Central memory CD8-positive, alpha-beta T cell (primary cell): ENCODE measurements around the gene S100A3.
A peak's percentile ranks its signal among the peaks of the same experiment; 100 is the strongest.
"Not testable (repeated sequence)": the region's sequence is repeated elsewhere in the genome, so short reads cannot be mapped to it uniquely, and the experiment has no call there.

Source experiments
- ATAC-seq: fragments of 150-1000 bp; cut with Tn5 transposase; replicated peaks from 2 replicates; pipeline ENCODE4 v1.10.0; 2022; ENCODE audit warnings: mild to moderate bottlenecking, moderate FRiP score, moderate number of reproducible peaks; ENCODE audit not compliant: poor library complexity, severe bottlenecking; ENCODE audit errors: extremely low read depth
- DNase-seq, 2 donors: peaks; one replicate each; pipeline ENCODE4 v3.0.0; 2021; ENCODE audit warnings: low spot score in 2 of 2
- H3K27ac Mint-ChIP-seq: one replicate; pipeline ENCODE4 v1.8.0; 2022; ENCODE audit warnings: low read depth, mild to moderate bottlenecking, moderate library complexity, mixed read lengths
- H3K27me3 Mint-ChIP-seq: one replicate; pipeline ENCODE4 v1.8.0; 2022; ENCODE audit warnings: mixed read lengths
- H3K36me3 Mint-ChIP-seq: one replicate; pipeline ENCODE4 v1.8.0; 2022; ENCODE audit warnings: mild to moderate bottlenecking, moderate library complexity, mixed read lengths; ENCODE audit not compliant: insufficient read depth
- H3K4me1 Mint-ChIP-seq: one replicate; pipeline ENCODE4 v1.8.0; 2022; ENCODE audit warnings: mixed read lengths
- H3K4me3 Mint-ChIP-seq: one replicate; pipeline ENCODE4 v1.8.0; 2022; ENCODE audit warnings: mild to moderate bottlenecking, moderate library complexity, mixed read lengths
- H3K9me3 Mint-ChIP-seq: one replicate; pipeline ENCODE4 v1.8.0; 2022; ENCODE audit warnings: mixed read lengths

Gene S100A3

GRCh38 chr1:153566414-153567371 is 17.6 kb upstream of the S100A3 start:
- Mint-ChIP-seq H3K4me3 (peak overlapping the region; percentile 50), H3K4me1 (peaks cover 28% of the 10 kb centered on the region), H3K27me3 (peaks cover 16% of the 10 kb centered on the region), H3K36me3 (peaks cover 3% of the 10 kb centered on the region), H3K27ac (peak overlapping the region; percentile 89), H3K9me3 (no peaks in the 10 kb centered on the region)
- peak; percentile 90 for ATAC-seq
- DNase-seq, result peak; percentile 29 to 32

GRCh38 chr1:153565529-153566374 is 16.7 kb upstream of the S100A3 start, which contains the start of gene S100A2:
Gene S100A2, minus strand, starts transcription at chr1:153565844. Its CDS starts 1,967 bp downstream, at chr1:153563877.
- peaks cover 28% of the 10 kb centered on the region for H3K4me1 Mint-ChIP-seq
- no peak for DNase-seq
- no peaks in the 10 kb centered on the region for H3K9me3 Mint-ChIP-seq
- H3K27ac Mint-ChIP-seq, result peak within 1 kb of the TSS; percentile 89
- peak; percentile 45 for ATAC-seq
- peaks cover 3% of the 10 kb centered on the region for H3K36me3 Mint-ChIP-seq
- peak within 1 kb of the TSS; percentile 50 for H3K4me3 Mint-ChIP-seq
- H3K27me3 Mint-ChIP-seq, result peaks cover 10% of the 10 kb centered on the region

DNA sequence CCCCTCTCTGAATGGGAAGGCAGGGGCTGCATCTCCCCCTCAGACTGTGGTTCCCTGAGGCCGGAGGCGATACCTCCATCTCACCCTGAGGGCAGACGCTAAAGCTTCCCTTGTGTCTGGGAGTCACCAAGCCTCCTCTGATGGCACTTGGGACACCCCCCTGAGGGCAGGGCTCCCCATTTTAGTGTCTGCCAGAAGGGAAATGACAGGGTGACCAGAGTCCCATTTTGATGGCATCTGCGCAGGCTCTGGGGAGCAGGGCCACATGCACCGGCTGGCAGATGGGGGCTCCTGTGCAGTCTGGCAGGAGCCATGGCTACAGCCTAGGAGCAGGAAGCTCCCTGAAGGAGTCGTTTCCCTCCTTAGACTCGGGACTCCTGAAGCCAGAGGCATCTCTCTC is 14.9 kb upstream of the S100A3 start:
- no peak overlapping the region for H3K27ac Mint-ChIP-seq
- peaks cover 28% of the 10 kb centered on the region for H3K4me1 Mint-ChIP-seq
- H3K9me3 Mint-ChIP-seq, result no peaks in the 10 kb centered on the region
- DNase-seq, result no peak
- H3K36me3 Mint-ChIP-seq, result peaks cover 3% of the 10 kb centered on the region
- ATAC-seq, result no peak
- no peaks in the 10 kb centered on the region for H3K27me3 Mint-ChIP-seq
- no peak overlapping the region for H3K4me3 Mint-ChIP-seq

DNA sequence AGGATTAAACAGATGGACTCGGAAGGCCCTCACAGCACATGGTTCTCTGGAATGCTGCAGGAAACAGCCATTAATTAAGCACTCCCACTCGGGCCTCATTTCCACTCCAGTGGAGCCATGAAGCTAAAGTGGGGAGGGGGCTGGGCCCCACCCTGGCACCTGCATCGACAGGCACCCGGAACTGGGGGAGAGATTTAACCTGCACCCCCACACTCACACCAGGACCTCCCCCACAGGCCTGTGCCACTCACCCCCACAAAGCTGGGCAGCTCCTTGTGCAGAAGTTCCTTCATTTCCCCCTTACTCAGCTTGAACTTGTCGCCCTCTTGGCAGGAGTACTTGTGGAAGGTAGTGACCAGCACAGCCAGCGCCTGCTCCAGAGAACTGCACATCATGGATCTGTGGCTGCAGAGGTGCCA is 14.4 kb upstream of the S100A3 start:
- Mint-ChIP-seq H3K36me3 (peaks cover 1% of the 10 kb centered on the region), H3K27me3 (no peaks in the 10 kb centered on the region), H3K9me3 (no peaks in the 10 kb centered on the region), H3K4me3 (no peak overlapping the region), H3K4me1 (peaks cover 24% of the 10 kb centered on the region), H3K27ac (no peak overlapping the region)
- no peak for DNase-seq
- ATAC-seq, result no peak

DNA sequence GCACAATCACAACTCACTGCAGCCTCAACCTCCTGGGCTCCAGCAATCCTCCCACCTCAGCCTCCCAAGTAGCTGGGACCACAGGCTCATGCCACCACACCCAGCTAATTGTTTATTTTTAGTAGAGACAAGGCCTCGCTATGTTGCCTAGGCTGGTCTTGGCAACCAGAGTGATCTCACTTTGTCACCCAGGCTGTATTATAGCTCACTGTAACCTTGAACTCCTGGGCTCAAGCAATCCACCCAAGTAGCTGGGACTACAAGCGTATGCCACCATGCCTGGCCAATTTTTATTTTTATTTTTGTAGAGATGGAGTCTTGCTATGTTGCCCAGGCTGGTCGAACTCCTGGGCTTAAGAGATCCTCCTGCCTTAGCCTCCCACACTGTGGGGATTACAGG is 13.0 kb upstream of the S100A3 start:
- H3K4me1 Mint-ChIP-seq, result peaks cover 14% of the 10 kb centered on the region
- ATAC-seq, H3K27me3 Mint-ChIP-seq, DNase-seq, H3K27ac Mint-ChIP-seq, H3K36me3 Mint-ChIP-seq, H3K4me3 Mint-ChIP-seq, H3K9me3 Mint-ChIP-seq: not testable (repeated sequence)

DNA sequence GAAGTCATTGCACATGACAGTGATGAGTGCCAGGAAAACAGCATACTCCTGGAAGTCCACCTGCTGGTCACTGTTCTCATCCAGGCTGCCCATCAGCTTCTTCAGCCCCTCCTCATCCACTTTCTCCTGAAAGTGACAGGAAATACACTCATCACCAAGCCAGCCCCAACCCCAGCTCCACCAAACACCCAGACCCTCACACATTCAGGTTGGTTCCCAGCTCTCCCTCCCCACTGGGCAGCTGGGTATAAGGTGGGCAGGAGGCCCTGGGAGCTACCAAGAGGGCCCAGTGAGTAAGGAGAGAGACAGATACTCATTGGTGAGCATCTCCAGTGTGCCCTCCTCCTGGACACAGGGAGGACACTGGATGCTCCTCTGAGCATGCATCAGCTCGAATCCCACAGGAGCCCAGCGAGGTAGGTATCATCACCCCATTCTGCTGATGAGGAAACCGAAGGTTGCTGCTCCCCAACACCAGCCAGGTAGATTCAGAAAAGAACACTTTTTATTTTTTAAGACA is 12.5 kb upstream of the S100A3 start:
- peaks cover 1% of the 10 kb centered on the region for H3K36me3 Mint-ChIP-seq
- DNase-seq (no peak), ATAC-seq (no peak)
- peaks cover 9% of the 10 kb centered on the region for H3K4me1 Mint-ChIP-seq
- no peak overlapping the region for H3K27ac Mint-ChIP-seq
- no peaks in the 10 kb centered on the region for H3K27me3 Mint-ChIP-seq
- H3K9me3 Mint-ChIP-seq, result no peaks in the 10 kb centered on the region
- H3K4me3 Mint-ChIP-seq, result no peak overlapping the region

DNA sequence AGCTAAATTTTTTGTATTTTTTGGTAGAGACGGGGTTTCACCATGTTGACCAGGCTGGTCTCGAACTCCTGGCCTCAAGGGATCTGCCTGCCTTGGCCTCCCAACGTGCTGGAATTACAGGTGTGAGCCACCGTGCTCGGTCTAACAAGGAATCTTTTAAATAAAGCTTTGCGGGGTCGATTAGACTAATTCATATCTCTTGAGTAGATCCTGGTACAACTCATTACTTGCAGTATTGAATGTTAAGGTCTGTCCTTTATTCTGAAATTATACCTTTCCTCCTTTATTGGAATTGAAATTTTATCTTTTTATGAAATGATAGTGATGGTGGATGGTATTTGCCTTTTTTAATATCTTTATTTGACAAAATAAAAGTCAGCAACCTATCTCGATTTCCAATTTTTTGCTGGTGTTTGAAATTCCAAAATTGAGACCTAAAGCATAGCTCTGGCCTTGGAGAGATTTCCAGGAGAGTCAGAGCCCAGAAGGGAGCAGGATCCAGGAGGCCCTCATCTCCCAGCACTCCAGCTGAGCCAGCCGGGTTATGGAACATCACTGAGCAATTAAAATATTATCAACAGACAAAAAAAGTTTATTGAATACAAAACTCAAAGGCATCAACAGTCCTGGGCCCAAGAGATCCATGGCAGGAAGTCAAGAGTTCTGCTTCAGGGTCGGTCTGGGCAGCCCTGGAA is 11.9 kb upstream of the S100A3 start:
- Mint-ChIP-seq H3K4me1 (peaks cover 5% of the 10 kb centered on the region), H3K4me3 (no peak overlapping the region), H3K27me3 (no peaks in the 10 kb centered on the region), H3K36me3 (peaks cover under 1% of the 10 kb centered on the region), H3K9me3 (no peaks in the 10 kb centered on the region), H3K27ac (no peak overlapping the region)
- no peak for DNase-seq
- ATAC-seq, result no peak

GRCh38 chr1:153560241-153560640 is 11.2 kb upstream of the S100A3 start:
- no peak for DNase-seq
- Mint-ChIP-seq H3K4me1 (no peaks in the 10 kb centered on the region), H3K4me3 (no peak overlapping the region), H3K9me3 (no peaks in the 10 kb centered on the region), H3K27ac (no peak overlapping the region), H3K27me3 (no peaks in the 10 kb centered on the region), H3K36me3 (no peaks in the 10 kb centered on the region)
- no peak for ATAC-seq

DNA sequence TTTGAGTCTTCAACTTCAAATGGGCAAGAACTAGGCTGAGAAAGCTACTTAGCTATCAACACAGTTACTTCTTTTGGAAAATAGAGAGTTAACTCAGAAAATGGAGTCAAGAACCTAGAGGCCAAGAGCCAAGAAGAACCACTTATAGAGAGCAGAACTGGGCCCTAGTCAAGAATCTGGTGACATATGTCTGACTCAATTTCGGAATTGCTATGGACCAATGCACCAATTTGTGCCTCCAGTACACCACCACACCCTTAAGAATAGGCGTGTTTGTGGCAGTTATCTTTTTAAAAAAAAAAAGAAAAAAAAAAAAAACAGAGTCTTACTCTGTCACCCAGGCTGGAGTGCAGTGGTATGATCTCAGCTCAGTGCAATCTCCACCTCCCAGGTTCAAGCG is 8.8 kb upstream of the S100A3 start:
- DNase-seq, result no peak
- no peak overlapping the region for H3K27ac Mint-ChIP-seq
- ATAC-seq, result no peak
- no peaks in the 10 kb centered on the region for H3K36me3 Mint-ChIP-seq
- no peaks in the 10 kb centered on the region for H3K27me3 Mint-ChIP-seq
- H3K4me3 Mint-ChIP-seq, result no peak overlapping the region
- no peaks in the 10 kb centered on the region for H3K4me1 Mint-ChIP-seq
- H3K9me3 Mint-ChIP-seq, result no peaks in the 10 kb centered on the region

- H3K36me3 Mint-ChIP-seq, result no peaks in the 10 kb centered on the region
Measured at GRCh38 chr1:153556348-153556747, 7.3 kb upstream of the S100A3 start.

GRCh38 chr1:153553830-153554541 is 4.9 kb upstream of the S100A3 start:
- H3K27me3 Mint-ChIP-seq, result no peaks in the 10 kb centered on the region
- H3K36me3 Mint-ChIP-seq, result no peaks in the 10 kb centered on the region
- DNase-seq, result no peak
- no peaks in the 10 kb centered on the region for H3K4me1 Mint-ChIP-seq
- no peak overlapping the region for H3K4me3 Mint-ChIP-seq
- no peaks in the 10 kb centered on the region for H3K9me3 Mint-ChIP-seq
- ATAC-seq, result no peak
- no peak overlapping the region for H3K27ac Mint-ChIP-seq

More at GRCh38 chr1:153556348-153556747, 7.3 kb upstream of the S100A3 start:
- no peaks in the 10 kb centered on the region for H3K27me3 Mint-ChIP-seq
- no peak for ATAC-seq
- H3K4me3 Mint-ChIP-seq, result no peak overlapping the region
- DNase-seq, result no peak
- H3K9me3 Mint-ChIP-seq, result no peaks in the 10 kb centered on the region
- H3K27ac Mint-ChIP-seq, result no peak overlapping the region
- no peaks in the 10 kb centered on the region for H3K4me1 Mint-ChIP-seq
